Skin epidermis (tissue), 12 donors: ENCODE data around the gene LCE4A.
"Not testable (repeated sequence)": the region's sequence is repeated elsewhere in the genome, so short reads cannot be mapped to it uniquely, and the experiment has no call there.

Experiments used
- H3K27ac ChIP-seq, 21 experiments: fragments of 200-600 bp; sonication (generic) in 11 of 21; one replicate each; pipeline ENCODE4 v1.5.0; 2020; ENCODE audit warnings: mild to moderate bottlenecking in 3 of 21, inconsistent platforms in 2 of 21, moderate library complexity in 2 of 21
- H3K4me3 ChIP-seq, 7 experiments: fragments of 200-600 bp; sonication (generic) in 2 of 7; one replicate each; pipeline ENCODE4 v1.5.0; 2020; ENCODE audit warnings: inconsistent platforms in 2 of 7, mild to moderate bottlenecking in 2 of 7, moderate library complexity in 1 of 7

LCE4A gene

DNA sequence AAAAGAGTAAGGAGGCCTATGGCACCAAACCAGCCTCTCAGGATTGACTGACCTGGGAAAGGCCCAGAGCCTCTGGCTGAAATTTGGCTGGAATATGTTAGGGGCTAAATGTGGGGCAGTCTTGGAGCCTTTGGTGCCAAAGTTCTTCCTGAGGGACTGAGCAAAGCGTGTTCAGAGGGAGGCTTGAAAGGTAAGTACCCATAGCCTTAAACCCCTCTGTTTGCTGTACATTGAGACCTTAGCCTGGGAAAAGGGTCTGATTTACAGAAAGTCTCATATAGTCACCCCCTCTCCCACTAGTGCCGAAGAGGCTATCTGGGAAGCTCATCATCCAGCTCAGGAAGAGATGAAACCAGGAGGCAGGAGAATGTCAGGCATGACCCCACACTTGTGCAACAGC, at the start of gene LCE4A:
Gene LCE4A, plus strand, starts transcription at position 301 of the 400 bp plus-strand sequence. CDS start 916 bp downstream, outside the sequence.
- no peak within 1 kb of the TSS for H3K27ac ChIP-seq
- H3K4me3 ChIP-seq, result no peak within 1 kb of the TSS

DNA sequence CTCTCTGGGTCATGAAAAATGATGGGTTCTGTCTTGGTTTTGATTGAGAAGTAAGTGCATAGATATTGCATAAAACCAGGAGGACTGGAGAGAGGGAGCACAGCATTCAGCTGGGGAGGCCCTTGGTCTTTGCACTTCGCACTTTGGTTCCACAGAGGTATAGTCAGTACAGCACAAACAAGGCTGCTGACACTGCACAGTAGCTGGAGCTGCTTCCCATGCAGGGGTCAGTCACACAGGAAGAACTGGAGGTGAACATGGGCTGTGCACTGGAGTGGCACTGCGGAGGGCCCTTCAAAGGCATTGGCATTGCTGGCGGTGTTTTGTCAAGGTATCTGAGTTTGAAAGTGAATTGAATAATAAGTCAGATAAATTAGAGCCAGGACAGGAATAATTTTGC, 49.3 kb upstream of the LCE4A start:
- no peak overlapping the region for H3K27ac ChIP-seq
- H3K4me3 ChIP-seq, result no peak overlapping the region

DNA sequence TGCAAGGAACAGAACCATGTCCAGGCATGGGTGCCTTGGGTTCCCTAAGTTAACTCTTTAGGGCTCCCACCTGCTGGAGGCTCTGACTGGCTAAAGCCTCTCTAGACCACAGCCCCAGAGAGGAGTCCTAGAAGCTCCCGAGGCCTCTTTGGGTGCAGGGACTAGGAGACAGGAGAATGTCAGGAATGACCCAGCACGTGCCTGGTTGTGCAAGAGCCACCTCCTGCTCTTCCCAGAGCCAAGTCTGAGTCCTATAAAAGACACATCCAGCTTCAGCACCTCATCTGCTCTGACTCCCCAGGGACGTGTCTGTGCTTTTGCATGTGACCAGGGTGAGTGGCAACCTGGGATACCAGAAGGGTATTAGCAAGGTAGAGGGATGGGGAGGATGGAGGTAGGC, 44.9 kb upstream of the LCE4A start, which contains the start of gene LCE2D:
Gene LCE2D, plus strand, starts transcription at position 283 of the 400 bp plus-strand sequence. CDS start 726 bp downstream, outside the sequence.
- no peak within 1 kb of the TSS for H3K4me3 ChIP-seq
- no peak within 1 kb of the TSS for H3K27ac ChIP-seq

- not testable (repeated sequence) for H3K4me3 ChIP-seq, H3K27ac ChIP-seq
Observed at GRCh38 chr1:152666171-152666570, 41.8 kb upstream of the LCE4A start.

DNA sequence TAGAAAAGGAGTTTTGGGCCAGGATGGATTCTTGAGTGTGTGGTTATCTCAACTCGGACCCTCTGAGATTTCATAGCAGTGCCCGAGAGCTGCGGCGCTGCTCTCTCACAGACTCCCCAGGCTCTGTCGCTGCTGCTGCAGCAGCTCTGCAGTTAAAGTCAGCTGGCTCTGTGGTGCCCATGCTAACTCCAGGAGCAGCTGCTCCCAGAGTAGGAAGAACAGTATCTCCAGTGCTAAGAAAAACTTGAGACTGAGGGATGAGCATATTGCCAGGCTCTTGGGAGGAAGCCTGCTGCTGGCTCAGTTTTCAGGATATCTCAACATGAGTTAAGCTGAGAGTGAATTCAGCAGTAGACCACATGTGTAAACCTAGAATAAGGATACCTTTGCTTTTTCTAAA, 40.3 kb upstream of the LCE4A start:
- no peak overlapping the region for H3K27ac ChIP-seq
- no peak overlapping the region for H3K4me3 ChIP-seq

- H3K27ac ChIP-seq, result no peak overlapping the region
- H3K4me3 ChIP-seq, result no peak overlapping the region
Observed at GRCh38 chr1:152673016-152673415, 34.9 kb upstream of the LCE4A start.

GRCh38 chr1:152674983-152675382, 33.0 kb upstream of the LCE4A start, which contains the start of gene LCE2C:
TSS of gene LCE2C (plus strand) at chr1:152675279. CDS start at chr1:152676016, 737 bp downstream.
- not testable (repeated sequence) for H3K4me3 ChIP-seq, H3K27ac ChIP-seq

DNA sequence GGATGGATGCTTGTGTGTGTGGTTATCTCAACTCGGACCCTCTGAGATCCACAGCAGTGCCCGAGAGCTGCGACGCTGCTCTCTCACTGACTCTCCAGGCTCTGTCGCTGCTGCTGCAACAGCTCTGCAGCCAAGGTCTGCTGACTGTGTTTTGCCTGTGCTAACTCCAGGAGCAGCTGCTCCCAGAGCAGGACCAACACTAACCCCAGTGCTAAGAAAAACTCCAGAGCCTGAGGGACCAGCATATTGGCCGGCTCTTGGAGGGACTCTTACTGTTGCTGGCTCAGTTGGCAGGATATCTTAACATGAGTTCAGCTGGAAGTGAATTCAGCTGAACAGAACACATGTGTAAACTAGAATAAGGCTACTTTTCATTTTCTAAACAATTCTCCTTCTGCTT, 28.5 kb upstream of the LCE4A start:
- no peak overlapping the region for H3K4me3 ChIP-seq
- no peak overlapping the region for H3K27ac ChIP-seq

DNA sequence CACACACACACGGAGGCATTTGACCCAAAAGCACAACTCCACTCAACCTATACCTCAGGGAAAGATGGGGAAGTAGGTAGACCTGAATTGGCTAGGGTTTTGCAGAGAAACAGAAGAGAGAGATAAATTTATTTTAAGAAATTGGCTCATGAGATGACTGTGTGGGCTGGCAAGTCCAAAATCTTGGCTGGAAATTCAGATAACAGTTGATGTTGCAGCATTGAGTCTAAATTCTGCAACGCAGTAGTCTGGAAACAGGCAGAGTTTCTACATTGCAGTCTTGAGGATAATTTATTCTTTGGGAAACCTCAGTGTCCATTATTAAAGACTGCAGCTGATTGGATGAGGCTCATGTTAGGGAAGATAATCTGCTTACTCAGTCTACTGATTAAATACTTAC, 26.3 kb upstream of the LCE4A start:
- Histone ChIP-seq H3K4me3 (no peak overlapping the region), H3K27ac (no peak overlapping the region)

DNA sequence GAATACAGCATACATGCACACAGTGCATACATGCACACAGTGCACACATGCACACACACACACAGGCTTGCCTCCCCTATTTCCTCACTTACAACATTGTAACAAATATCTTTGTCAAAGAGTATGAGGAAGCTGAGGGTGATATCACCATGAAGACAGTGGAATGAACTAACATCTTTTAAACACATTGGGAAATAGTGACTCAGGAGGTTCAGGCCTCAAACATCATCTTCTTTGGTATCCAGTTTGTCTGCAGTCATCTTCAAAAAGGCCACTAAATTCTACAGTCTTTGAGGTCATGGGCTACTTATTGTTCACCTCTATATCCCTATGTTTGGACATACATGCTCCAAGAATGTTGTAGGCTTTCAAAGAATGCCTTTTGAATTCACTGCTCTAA, 24.1 kb upstream of the LCE4A start:
- Histone ChIP-seq H3K4me3 (no peak overlapping the region), H3K27ac (no peak overlapping the region)

GRCh38 chr1:152685823-152686222, 22.1 kb upstream of the LCE4A start, which contains the start of gene LCE2B:
TSS of gene LCE2B (plus strand) at chr1:152686123. CDS start at chr1:152686844, 721 bp downstream.
- not testable (repeated sequence) for H3K4me3 ChIP-seq, H3K27ac ChIP-seq

DNA sequence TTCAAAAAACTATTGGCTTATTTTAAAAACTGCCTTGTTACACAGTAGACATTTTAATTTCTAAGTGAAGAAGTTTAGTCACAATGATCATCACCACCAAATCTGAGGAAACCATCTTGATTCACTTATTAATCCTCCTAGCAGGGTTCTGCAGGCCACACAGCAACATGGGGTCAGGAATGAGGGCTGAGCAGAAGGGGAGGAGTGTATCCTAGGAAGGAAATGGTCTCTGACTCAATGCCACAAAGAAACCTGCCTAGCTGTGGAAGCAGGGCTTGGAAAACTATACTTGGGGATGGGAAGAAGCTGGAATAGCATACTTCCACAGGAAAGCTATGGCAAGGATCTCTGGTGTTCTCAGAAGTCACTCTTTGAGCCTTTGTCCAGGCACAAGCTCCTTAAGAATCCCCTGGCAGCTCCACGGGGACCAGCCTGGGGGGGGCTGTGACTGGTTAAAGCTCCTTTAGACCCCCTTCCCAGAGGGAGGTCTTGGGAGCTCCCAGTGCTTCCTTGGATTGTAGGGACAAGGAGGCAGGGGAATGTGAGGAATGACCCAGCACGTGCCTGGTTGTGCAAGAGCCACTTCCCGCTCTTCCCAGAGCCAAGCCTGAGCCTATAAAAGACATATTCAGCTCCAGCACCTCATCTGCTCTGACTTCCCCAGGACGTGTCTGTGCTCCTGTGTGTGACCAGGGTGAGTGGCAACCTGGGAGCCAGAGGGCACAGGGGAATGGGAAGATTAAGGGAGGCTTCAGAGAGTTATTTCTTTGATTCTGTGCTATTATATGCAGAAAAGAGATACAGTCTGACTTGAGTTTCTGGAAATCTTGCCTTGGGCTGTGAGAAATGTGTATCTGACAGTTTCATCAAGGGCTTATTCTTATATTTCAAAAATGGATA, 10.0 kb upstream of the LCE4A start, which contains the start of gene LCE2A:
Gene LCE2A, plus strand, starts transcription at position 645 of the 900 bp plus-strand sequence. CDS start 557 bp downstream, outside the sequence.
- no peak within 1 kb of the TSS for H3K27ac ChIP-seq
- H3K4me3 ChIP-seq, result no peak within 1 kb of the TSS

- no peak overlapping the region for H3K27ac ChIP-seq
- no peak overlapping the region for H3K4me3 ChIP-seq
Observed at GRCh38 chr1:152699746-152700145, 8.2 kb upstream of the LCE4A start.

GRCh38 chr1:152718238-152718637, 10.3 kb downstream of the LCE4A start:
- H3K4me3 ChIP-seq, result no peak overlapping the region
- peak overlapping the region in 6 of 21 experiments; percentile 4 to 51 (median 32) for H3K27ac ChIP-seq

DNA sequence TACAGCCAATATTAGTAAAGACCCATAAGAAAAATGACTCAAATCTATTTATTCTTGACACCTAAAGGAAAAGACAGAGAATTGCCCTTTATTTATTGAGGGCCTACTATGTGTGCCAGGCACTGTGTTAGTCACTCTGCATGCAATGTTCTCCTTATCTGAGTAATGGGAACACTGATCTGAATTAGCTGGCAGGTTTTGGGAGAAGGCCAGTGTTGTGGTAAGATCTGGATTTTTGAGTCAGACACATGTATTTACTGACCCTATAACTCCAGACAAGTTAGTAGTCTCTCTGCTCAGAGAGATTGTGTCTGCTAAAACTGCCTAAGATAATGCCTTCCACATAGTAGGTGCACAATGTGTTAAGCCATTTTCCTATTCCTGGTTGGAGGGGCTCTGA, 17.3 kb downstream of the LCE4A start:
- H3K4me3 ChIP-seq, result no peak overlapping the region

GRCh38 chr1:152728986-152729385, 21.0 kb downstream of the LCE4A start:
- no peak overlapping the region for H3K4me3 ChIP-seq
- H3K27ac ChIP-seq, result no peak overlapping the region

More for the DNA sequence above, 17.3 kb downstream of the LCE4A start:
- no peak overlapping the region for H3K27ac ChIP-seq

DNA sequence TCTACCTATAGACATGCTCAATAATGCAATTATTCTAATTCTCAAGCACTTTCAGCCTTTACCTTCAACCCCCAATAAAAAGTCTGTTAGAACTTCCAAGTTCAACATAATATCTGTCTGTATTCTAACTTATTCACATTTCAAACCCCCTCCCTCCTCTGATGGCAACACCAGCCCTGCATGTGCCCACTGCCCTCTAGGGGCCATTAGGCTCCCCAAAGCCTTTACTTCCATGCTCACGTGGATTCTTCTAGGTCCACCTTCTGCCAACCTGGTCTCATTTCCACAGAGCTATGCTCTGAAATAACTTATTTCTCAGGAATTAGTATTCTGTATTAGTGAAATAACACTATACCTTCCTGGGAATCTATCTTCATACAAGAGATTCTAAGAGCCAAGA, 27.7 kb downstream of the LCE4A start:
- Histone ChIP-seq H3K27ac (no peak overlapping the region), H3K4me3 (no peak overlapping the region)

GRCh38 chr1:152737997-152738396, 30.0 kb downstream of the LCE4A start:
- no peak overlapping the region for H3K27ac ChIP-seq

DNA sequence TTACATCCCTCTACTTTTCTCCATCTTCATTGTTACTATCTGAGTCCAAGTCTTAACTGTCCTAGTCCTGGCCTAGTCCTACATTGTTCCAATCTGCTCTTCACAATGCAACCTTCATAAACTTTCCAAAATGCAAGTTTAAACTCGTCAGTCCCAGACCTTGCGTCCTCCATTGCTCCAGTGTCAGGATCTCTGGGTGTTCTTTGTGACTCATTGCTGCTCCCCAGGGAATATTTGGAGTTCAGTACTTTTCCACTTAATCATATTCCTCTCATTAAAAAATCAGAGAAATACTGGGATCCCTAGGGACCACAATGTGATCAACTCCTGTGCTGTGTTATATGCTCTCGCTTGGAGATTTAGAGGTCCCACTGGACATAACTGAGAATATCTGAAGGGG, 31.9 kb downstream of the LCE4A start:
- Histone ChIP-seq H3K4me3 (no peak overlapping the region), H3K27ac (peak overlapping the region in 1 of 21 experiments; percentile 24)

More at GRCh38 chr1:152737997-152738396, 30.0 kb downstream of the LCE4A start:
- no peak overlapping the region for H3K4me3 ChIP-seq

DNA sequence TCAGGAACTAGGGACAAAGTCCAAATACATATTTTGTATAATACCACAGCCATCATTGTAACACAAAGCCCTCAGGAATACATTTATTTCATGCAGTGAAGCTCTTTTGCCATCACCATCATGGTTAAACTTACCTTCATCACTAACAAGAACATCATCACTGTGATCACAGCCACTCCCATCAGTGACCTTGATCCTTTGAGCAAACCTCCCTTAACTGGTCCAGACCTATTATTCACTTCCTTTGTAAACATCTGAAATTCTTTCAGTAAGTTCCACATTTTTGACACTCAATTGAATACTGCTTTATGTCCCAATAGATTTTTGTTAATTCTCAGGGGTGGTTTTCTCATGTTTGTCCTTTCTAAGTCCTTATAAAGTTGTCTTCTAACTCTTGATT, 33.7 kb downstream of the LCE4A start:
- Histone ChIP-seq H3K27ac (no peak overlapping the region), H3K4me3 (no peak overlapping the region)
